DMS53 treated with DMSO at 0.1 percent for 48 hours (cell line): Measurements from ENCODE around the gene TMA16.

Source experiments
- DNase-seq: peaks from one replicate; lab custom pipeline; 2025; ENCODE audit not compliant: unreplicated experiment; lab: John Stamatoyannopoulos, UW

Gene TMA16

DNA sequence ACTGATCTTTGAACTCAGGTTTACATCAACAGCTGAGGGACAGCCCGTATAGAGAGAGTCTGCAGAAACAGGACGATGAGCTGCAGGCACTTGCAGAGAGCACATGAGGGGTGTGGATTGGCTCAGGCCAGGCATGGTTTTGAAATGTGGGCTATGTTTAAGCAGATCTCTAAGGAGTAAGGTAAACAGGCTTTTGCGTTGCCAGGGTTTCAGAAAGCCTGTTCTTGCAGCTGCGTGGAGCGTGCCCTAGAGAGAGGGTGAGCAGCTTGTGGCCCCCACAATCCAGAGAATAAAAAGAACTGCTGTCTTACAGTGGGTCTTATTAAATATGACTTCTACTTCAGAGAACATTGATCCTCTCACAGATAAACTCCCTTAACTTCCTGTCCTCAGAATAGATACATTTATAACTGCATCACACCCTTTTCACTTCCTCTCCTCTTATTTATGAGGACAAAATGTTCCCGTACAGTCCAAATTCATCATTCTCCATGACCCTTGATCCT is 64.1 kb downstream of the TMA16 start:
- DNase-seq = no peak

DNA sequence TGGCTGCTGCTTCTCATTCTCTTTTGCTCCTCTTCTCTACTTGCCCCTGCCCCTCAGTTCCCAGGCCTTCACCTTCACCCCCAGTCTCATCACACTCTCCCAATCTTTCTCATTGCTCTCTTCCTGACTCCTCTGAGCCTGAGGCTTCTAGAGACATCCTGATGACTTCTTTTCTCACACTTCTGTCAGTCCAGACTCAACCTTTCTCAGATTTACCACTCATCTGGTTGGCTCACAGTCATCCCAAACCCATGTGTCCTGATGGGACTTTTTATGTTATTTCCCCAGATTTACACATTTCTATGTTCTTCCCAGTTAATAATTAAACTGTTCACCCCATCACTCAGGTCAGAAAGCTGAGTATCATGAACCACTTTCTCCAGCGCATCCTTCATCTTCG is 68.0 kb downstream of the TMA16 start:
- no peak for DNase-seq

DNA sequence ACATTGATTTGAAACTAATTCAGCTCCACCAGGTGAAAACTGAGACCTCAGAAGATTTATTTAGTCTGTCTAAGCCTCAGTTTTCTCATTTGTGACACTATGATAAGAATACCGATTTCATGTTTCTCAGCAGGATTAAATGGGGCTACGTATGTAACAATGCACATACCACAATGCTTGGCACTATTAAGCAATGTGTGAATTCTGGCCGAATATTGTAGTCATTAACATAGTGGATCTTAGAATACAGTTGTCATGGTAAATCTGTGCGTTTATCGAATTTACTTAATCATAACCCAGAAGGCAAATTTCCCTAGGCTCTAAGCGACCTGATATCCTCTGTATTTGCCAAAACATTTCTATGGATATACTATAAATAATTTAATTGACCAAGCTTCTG is 69.1 kb downstream of the TMA16 start:
- no peak for DNase-seq

DNA sequence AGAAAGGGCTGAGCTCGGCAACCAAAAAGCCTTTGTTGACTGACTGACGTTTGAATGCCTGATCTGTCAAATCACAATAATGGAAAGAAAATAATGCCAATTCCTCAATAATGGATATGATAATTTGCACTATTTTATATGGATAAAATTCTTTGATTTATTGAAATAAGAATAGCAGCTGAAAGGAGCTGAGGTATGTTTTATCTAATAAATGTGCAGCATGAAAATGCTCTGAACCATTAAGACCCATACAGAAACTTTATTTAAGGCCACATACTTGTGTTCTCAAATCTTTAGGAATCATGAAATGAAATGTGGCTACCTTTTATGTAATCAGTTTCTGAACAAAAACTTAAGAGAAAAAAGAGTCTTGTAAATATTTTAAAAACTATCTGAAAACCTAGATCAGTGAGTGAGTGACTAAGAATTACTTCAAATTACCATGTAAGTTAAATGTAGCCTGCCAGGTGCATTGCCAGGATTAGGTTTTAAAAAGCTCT is 69.8 kb downstream of the TMA16 start:
- no peak for DNase-seq

DNA sequence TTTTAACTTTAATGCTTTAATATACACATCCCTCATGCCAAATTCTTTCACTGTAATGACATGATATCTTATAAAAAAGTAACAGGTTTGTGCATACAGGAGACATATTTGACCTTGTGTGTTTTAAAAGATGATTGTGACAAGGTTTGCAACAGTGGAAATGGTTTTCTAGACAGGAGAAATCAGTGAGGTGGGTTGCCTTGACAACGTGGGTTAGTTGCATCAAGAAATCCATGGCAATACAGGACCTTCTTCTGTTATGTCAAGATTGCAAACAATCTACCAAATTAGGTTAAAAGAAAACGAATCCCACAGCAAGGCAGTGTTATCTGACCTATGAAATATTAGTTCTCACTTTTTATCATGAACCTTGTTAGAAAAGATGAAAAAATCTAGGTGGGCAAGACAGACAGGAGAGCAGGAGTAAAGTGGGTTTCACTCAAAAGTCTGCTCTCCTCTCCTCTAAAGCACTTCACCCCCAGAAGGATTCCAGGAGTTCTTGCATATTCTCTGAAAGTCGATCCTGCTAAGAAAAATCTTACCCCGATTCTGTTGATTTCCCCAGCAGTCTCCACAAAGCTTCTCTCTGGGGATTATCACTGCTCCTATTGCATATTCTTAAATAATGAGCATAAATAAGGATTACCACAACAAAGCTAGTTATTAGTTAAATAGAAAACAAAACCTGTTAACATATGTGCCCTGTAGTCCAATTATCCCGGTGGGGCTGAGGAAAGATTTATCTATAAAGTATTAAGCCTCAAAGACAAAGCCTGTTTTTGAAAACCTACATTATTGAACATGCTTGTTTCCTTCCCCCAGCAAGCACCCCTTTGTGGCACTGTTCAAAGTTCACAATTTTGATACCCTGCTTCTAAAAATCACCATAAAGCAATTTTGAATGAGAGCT is 71.0 kb downstream of the TMA16 start:
- no peak for DNase-seq

DNA sequence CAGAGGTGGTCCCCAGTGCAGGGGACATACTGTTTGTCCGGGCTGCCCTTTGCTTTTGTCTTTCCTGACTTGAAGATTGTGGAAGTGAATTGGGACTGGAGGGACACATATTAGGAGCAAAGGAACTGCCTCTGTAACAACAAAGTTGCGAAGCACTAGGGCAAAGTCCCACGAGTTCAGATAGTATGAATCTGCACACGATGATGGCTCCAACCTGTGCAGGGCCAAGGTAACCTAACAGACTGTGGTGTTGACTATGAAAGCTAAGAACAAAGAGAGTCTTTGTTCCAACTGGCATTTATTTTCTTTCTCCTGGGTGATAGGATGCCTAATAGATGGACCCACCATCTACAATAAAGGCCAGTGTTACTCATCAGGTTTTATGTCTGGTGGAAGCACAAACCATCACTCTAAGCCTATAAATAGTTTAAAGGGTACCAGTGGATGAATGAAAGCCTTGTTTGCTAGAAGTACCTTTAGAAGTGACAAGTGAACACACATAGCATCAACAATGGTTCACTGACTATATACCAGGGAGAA is 71.8 kb downstream of the TMA16 start:
- DNase-seq = no peak

DNA sequence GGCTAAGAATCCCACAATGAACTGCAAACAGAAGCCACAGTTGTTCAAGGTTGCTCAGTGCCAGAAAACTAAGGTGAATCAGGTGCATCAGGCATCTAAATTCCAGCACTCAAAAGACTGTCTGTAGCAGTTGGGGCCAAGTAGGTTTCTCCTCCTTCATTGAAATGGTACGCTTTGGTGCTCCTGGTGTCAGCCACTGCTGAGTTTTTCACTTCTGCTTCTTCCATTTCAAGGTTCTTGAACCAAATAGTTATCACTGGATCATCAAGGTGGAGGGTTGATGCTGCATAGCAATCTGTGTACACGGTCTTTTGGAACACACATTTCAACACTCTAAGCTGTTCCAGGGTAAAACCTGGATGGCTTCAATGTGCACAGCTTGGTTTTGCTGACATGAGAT is 74.4 kb downstream of the TMA16 start:
- DNase-seq = no peak
